Muscle layer of duodenum (tissue), 2 donors: ENCODE measurements around the gene FLNB.

Experiments
- H3K27ac ChIP-seq: one replicate; pipeline ENCODE4 v1.7.0; 2013; ENCODE audit warnings: mild to moderate bottlenecking, low read length
- H3K27me3 ChIP-seq: one replicate; pipeline ENCODE4 v1.7.0; 2013; ENCODE audit warnings: low read depth, mild to moderate bottlenecking, control low read depth, low read length
- H3K36me3 ChIP-seq, 2 donors: one replicate each; pipeline ENCODE4 v1.7.0; 2013; ENCODE audit warnings: low read length in 2 of 2, control low read depth in 1 of 2, mild to moderate bottlenecking in 1 of 2; ENCODE audit not compliant: insufficient read depth in 2 of 2, control insufficient read depth in 1 of 2
- H3K4me1 ChIP-seq, 2 donors: one replicate each; pipeline ENCODE4 v1.7.0; 2013; ENCODE audit warnings: low read length in 2 of 2, mild to moderate bottlenecking in 2 of 2, control low read depth in 1 of 2, moderate library complexity in 1 of 2; ENCODE audit not compliant: insufficient read depth in 2 of 2, control insufficient read depth in 1 of 2
- H3K4me3 ChIP-seq, 2 donors: one replicate each; pipeline ENCODE4 v1.7.0; 2013; ENCODE audit warnings: low read length in 2 of 2, low read depth in 1 of 2, mild to moderate bottlenecking in 1 of 2
- H3K9me3 ChIP-seq, 2 donors: one replicate each; pipeline ENCODE4 v1.7.0; 2013; ENCODE audit warnings: low read length in 2 of 2, control low read depth in 1 of 2, mild to moderate bottlenecking in 1 of 2; ENCODE audit not compliant: control insufficient read depth in 1 of 2
- donor health status: healthy.

FLNB gene

GRCh38 chr3:58154626-58155449, 146.6 kb downstream of the FLNB start:
- H3K9me3 ChIP-seq: no peaks in the 10 kb centered on the region
- H3K4me3 ChIP-seq: no peak overlapping the region
- H3K27me3 ChIP-seq: no peaks in the 10 kb centered on the region
- H3K36me3 ChIP-seq: peaks cover 49 to 61% of the 10 kb centered on the region in 2 donors
- peaks cover 0 to 15% of the 10 kb centered on the region in 2 donors for H3K4me1 ChIP-seq
- no peak overlapping the region for H3K27ac ChIP-seq

- peaks cover 43 to 55% of the 10 kb centered on the region in 2 donors for H3K36me3 ChIP-seq
Observed at GRCh38 chr3:58155838-58156237, 147.6 kb downstream of the FLNB start.

GRCh38 chr3:58157700-58158099, 149.5 kb downstream of the FLNB start:
- no peak overlapping the region for H3K27ac ChIP-seq
- no peak overlapping the region for H3K4me3 ChIP-seq
- H3K27me3 ChIP-seq: no peaks in the 10 kb centered on the region
- H3K9me3 ChIP-seq: no peaks in the 10 kb centered on the region
- H3K36me3 ChIP-seq: peaks cover 35 to 44% of the 10 kb centered on the region in 2 donors
- H3K4me1 ChIP-seq: peaks cover 0 to 12% of the 10 kb centered on the region in 2 donors

More at GRCh38 chr3:58155838-58156237, 147.6 kb downstream of the FLNB start:
- Histone ChIP-seq H3K9me3 (no peaks in the 10 kb centered on the region), H3K27me3 (no peaks in the 10 kb centered on the region), H3K4me3 (no peak overlapping the region), H3K27ac (no peak overlapping the region), H3K4me1 (peaks cover 0 to 15% of the 10 kb centered on the region in 2 donors)

- Histone ChIP-seq H3K27ac (no peak overlapping the region), H3K4me3 (no peak overlapping the region), H3K9me3 (no peaks in the 10 kb centered on the region), H3K4me1 (peaks cover 0 to 14% of the 10 kb centered on the region in 2 donors), H3K27me3 (no peaks in the 10 kb centered on the region), H3K36me3 (peaks cover 30 to 44% of the 10 kb centered on the region in 2 donors)
Observed at GRCh38 chr3:58158442-58159153, 150.4 kb downstream of the FLNB start.

- Histone ChIP-seq H3K36me3 (peaks cover 26 to 36% of the 10 kb centered on the region in 2 donors), H3K9me3 (no peaks in the 10 kb centered on the region), H3K27ac (no peak overlapping the region), H3K27me3 (no peaks in the 10 kb centered on the region), H3K4me1 (peaks cover 17 to 32% of the 10 kb centered on the region in 2 donors), H3K4me3 (no peak overlapping the region)
Observed at GRCh38 chr3:58160399-58160798, 152.2 kb downstream of the FLNB start.

- Histone ChIP-seq H3K4me1 (peaks cover 21 to 46% of the 10 kb centered on the region in 2 donors), H3K27ac (peak overlapping the region; percentile 50), H3K4me3 (no peak overlapping the region), H3K9me3 (no peaks in the 10 kb centered on the region), H3K36me3 (peaks cover 18 to 29% of the 10 kb centered on the region in 2 donors), H3K27me3 (no peaks in the 10 kb centered on the region)
Observed at GRCh38 chr3:58161435-58162398, 153.5 kb downstream of the FLNB start.

GRCh38 chr3:58163234-58163633, 155.0 kb downstream of the FLNB start:
- Histone ChIP-seq H3K4me3 (no peak overlapping the region), H3K4me1 (peaks cover 24 to 49% of the 10 kb centered on the region in 2 donors), H3K9me3 (no peaks in the 10 kb centered on the region), H3K27me3 (no peaks in the 10 kb centered on the region), H3K27ac (peak overlapping the region; percentile 53), H3K36me3 (peaks cover 17 to 19% of the 10 kb centered on the region in 2 donors)

GRCh38 chr3:58164199-58164879, 156.1 kb downstream of the FLNB start:
- no peaks in the 10 kb centered on the region for H3K9me3 ChIP-seq
- H3K4me1 ChIP-seq: peaks cover 24 to 45% of the 10 kb centered on the region in 2 donors
- H3K27ac ChIP-seq: peak overlapping the region; percentile 53
- H3K36me3 ChIP-seq: peaks cover 22 to 27% of the 10 kb centered on the region in 2 donors
- H3K4me3 ChIP-seq: no peak overlapping the region
- H3K27me3 ChIP-seq: no peaks in the 10 kb centered on the region

- H3K4me3 ChIP-seq: peak overlapping the region in 1 of 2 donors; percentile 37
- peaks cover 24 to 45% of the 10 kb centered on the region in 2 donors for H3K4me1 ChIP-seq
- peaks cover 28 to 35% of the 10 kb centered on the region in 2 donors for H3K36me3 ChIP-seq
Observed at GRCh38 chr3:58164906-58165821, 156.9 kb downstream of the FLNB start.

More at GRCh38 chr3:58164906-58165821, 156.9 kb downstream of the FLNB start:
- no peaks in the 10 kb centered on the region for H3K9me3 ChIP-seq
- H3K27me3 ChIP-seq: no peaks in the 10 kb centered on the region
- H3K27ac ChIP-seq: peak overlapping the region; percentile 53
